GM12873 (cell line): Measurements from ENCODE around the gene FRAS1.

Source experiments
- TF ChIP-seq, protein P1 (sequence below): IDR thresholded peaks from 2 replicates; pipeline ENCODE4 v1.5.1; 2012; ENCODE audit warnings: low read depth, mild to moderate bottlenecking, moderate library complexity, low read length, control low read depth; ENCODE audit not compliant: insufficient read depth; ENCODE audit errors: missing control alignments

The FRAS1 gene

DNA sequence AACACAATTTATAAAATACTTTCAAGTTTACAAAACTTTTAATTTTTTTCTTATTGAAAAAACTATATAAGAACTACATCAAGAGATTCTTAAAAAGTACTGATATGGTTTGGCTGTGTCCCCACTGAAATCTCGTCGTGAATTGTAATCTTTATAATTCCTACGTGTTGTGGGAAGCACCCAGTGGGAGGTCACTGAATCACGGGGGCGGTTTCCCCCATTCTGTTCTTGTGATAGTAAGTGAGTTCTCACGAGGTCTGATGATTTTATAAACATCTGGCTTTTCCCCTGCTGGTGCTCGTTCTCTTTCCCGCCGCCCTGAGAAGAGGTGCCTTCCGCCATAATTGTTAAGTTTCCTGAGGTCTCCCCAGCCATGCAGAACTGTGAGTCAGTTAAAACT is 88.5 kb downstream of the FRAS1 start:
- TF ChIP-seq, protein P1, sequence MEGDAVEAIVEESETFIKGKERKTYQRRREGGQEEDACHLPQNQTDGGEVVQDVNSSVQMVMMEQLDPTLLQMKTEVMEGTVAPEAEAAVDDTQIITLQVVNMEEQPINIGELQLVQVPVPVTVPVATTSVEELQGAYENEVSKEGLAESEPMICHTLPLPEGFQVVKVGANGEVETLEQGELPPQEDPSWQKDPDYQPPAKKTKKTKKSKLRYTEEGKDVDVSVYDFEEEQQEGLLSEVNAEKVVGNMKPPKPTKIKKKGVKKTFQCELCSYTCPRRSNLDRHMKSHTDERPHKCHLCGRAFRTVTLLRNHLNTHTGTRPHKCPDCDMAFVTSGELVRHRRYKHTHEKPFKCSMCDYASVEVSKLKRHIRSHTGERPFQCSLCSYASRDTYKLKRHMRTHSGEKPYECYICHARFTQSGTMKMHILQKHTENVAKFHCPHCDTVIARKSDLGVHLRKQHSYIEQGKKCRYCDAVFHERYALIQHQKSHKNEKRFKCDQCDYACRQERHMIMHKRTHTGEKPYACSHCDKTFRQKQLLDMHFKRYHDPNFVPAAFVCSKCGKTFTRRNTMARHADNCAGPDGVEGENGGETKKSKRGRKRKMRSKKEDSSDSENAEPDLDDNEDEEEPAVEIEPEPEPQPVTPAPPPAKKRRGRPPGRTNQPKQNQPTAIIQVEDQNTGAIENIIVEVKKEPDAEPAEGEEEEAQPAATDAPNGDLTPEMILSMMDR = no peak

DNA sequence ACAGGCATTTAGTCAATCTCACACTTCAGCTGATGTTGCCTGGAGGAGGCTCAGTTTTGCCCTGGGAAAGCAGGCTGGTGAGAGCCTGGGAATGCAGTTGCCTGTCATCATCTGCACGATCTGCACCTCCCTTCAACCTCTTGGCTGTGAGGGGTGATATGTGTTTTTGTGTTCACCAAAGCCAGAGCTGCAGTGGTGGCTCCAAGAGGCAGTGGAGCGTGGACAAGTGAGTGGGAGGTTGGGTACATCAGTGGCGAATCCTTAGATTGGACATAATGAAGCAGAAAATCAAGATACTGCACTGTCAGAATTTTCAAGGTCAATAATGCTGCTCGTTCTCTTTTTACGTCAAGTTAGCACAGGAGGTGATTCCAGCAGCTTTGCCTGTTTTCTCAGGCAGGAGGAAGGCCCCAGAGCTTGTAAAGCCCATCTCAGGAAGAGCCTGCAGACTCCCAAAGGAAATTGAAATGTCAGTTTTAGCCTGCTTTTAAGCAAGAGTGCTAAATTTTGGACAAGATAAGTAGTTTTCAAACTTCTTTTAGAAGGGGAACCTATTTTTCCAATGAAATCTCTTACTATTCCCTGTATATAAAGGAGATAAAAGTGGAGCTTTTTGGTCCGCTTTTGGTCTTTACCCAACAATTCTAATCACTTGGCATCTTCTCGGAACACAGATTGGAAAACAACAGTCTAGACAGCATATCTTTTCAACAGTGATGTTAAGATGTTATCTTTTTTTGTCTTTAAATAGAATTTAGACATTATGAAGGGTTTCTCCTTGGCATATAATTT is 92.8 kb downstream of the FRAS1 start:
- TF ChIP-seq, protein P1 = no peak

DNA sequence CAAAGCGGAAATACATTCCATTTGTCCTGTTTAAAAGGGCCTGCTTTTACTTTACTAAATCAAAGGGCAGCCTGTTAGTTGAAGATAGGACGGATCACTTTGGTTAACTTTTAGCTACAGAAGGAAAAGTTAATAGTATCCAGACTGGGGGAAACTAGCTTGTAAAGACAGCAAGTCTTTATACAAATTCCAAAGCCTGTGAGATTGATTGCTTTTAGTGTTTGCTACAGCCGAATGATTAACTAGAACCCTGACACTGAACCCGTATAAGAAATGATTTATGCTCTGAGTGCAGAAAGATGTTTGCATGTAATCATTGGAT is 93.4 kb downstream of the FRAS1 start:
- TF ChIP-seq, protein P1 = no peak

DNA sequence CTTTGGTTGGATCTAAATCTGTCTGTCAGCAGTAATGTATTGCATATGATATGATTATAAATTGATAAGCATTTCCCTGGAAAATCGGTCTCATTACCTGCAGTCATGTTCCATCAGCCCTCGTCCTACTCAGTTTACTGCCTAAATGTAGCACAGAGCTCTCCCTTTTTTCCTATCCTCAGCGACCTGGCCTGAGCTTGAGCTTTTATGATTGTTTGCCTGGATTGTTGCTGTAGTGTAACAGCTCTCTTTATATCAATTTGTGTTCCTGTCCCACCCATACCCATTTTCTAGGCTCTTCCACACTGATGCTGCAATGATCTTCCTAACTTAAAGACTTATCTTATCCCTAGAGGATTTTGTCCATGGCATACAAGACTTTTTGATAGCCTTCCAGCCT is 95.7 kb downstream of the FRAS1 start:
- TF ChIP-seq, protein P1 = no peak

DNA sequence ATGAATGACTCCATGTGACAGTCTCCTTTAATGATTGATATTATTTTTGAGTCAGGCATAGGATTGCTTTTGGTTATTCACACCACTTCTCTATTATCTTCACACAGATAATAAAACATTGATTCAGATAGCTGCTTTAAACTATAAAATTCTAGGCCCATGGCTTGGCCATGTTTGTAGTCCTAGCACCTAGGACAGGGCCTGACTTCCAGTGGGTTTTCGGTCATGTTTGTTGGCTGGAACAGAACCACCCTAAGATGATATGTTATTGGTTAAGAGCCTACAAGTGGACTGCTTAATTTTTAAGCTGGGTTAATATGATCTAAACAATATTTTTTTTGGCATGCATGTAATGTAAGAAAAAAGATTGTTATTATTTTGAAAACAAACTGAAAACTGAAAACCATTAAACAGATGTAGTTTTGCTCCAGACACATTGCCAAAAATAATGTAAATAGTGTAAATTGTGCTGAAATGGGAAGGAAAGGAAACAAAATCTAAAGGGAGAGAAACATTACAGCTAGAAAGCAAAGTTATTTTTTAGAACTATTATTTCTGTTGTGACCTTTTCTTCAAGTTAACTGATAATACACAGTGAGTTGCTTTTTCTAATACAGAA is 98.0 kb downstream of the FRAS1 start:
- TF ChIP-seq, protein P1 = no peak

DNA sequence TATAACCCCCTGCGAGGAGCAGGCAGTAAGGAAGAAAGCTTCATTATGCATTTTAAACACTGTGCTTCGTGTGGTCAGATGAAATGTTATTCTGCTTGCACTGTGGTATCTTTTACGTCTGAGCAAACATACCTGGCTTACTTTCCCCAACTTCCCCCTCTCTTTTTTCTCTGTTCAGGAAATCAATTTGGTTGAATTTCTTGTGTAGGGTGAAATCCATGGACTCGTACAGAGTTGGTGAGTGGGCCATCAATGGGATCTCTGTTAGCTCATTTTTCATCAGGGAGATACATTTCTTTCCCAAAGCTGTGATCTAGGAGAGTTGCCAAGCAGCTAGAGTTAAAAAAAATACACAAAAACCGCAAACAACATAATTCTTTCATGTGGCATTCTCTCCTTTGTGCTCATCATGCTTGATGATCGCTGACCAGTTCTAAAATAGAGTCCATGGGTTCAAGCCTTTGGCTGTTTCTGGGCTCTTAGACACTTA is 98.5 kb downstream of the FRAS1 start:
- TF ChIP-seq, protein P1 = no peak

DNA sequence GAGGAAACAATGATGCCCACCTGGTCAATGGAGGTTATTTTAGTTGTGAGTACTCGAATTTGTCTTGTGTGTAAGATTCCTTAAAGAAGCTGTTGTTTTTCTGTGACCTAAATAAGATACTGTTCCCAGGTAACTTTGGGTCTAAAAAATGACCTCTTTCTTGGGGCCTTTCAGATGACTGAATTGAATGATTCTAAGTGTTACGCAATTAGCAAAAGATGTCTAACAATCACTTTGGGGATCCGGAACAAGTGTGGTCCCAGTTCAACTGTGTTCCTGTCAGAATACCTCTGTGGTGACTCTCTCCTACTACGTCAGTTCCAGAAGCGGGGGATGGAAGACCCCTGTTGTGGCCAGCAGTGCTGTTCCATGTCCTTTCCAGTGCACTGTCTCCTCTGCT is 99.4 kb downstream of the FRAS1 start:
- TF ChIP-seq, protein P1 = no peak
